Fibroblast of pulmonary artery (primary cell): ENCODE results near the gene STMN1.
A peak's percentile ranks its signal among the peaks of the same experiment; 100 is the strongest.

Experiments used
- DNase-seq: peaks from one replicate; pipeline ENCODE4 v3.0.0-alpha.2; 2010; ENCODE audit warnings: low read depth
- H3K4me3 ChIP-seq: replicated peaks from 2 replicates; pipeline ENCODE4 v1.5.1; 2011; ENCODE audit warnings: low read depth, mild to moderate bottlenecking, control low read depth, low read length, moderate library complexity
- TF ChIP-seq, protein P1 (sequence below): IDR thresholded peaks from 2 replicates; pipeline ENCODE4 v1.5.1; 2011; ENCODE audit warnings: mild to moderate bottlenecking, control low read depth, low read length, inconsistent platforms; ENCODE audit errors: missing control alignments

The STMN1 gene

DNA sequence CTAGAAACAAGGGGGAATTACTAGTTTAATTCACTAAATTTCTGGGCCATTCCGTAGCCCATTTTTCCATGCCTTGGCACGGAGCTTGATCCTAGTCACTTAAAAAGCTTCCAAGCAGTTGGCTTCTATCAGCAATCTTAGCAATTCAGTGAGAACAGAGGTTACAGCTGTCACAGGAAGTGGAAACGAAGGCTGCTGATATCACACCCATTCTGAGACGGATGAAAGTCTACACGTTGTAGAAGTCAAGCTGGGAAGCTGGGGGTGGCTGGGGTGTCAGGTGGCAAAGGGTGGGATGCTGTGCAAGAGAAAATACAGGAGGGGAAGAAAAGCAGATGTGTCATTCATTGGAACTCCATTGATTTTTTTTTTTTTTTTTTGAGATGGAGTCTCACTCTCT is 11.8 kb upstream of the STMN1 start:
- TF ChIP-seq, protein P1, sequence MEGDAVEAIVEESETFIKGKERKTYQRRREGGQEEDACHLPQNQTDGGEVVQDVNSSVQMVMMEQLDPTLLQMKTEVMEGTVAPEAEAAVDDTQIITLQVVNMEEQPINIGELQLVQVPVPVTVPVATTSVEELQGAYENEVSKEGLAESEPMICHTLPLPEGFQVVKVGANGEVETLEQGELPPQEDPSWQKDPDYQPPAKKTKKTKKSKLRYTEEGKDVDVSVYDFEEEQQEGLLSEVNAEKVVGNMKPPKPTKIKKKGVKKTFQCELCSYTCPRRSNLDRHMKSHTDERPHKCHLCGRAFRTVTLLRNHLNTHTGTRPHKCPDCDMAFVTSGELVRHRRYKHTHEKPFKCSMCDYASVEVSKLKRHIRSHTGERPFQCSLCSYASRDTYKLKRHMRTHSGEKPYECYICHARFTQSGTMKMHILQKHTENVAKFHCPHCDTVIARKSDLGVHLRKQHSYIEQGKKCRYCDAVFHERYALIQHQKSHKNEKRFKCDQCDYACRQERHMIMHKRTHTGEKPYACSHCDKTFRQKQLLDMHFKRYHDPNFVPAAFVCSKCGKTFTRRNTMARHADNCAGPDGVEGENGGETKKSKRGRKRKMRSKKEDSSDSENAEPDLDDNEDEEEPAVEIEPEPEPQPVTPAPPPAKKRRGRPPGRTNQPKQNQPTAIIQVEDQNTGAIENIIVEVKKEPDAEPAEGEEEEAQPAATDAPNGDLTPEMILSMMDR, result no peak
- DNase-seq, result peak; percentile 43
- no peak overlapping the region for H3K4me3 ChIP-seq

- TF ChIP-seq, protein P1, result no peak
- no peak for DNase-seq
Observed at GRCh38 chr1:25916460-25916859, 10.2 kb upstream of the STMN1 start.

GRCh38 chr1:25914074-25914995 is 8.1 kb upstream of the STMN1 start:
- no peak overlapping the region for H3K4me3 ChIP-seq
- TF ChIP-seq, protein P1, result no peak
- no peak for DNase-seq

More at GRCh38 chr1:25916460-25916859, 10.2 kb upstream of the STMN1 start:
- no peak overlapping the region for H3K4me3 ChIP-seq

DNA sequence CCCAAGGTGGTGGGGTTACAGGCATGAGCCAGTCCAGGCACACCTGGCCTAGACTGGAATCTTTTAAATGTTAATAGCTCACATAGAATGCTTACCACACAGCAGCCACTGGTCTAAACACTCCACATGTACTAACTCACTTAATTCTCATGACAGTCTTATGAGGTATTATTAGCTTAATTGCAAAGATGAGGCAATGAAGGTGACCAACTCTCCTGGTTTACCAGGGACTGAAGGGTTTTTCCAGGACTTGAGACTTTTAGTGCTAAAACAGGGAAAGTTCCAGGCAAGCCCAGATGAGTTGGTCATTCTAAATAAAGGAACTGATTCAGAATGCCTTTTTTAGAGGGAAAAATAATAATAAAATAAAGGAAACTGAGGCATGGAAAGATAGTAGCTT is 7.0 kb upstream of the STMN1 start:
- no peak overlapping the region for H3K4me3 ChIP-seq
- no peak for DNase-seq
- TF ChIP-seq, protein P1, result no peak

DNA sequence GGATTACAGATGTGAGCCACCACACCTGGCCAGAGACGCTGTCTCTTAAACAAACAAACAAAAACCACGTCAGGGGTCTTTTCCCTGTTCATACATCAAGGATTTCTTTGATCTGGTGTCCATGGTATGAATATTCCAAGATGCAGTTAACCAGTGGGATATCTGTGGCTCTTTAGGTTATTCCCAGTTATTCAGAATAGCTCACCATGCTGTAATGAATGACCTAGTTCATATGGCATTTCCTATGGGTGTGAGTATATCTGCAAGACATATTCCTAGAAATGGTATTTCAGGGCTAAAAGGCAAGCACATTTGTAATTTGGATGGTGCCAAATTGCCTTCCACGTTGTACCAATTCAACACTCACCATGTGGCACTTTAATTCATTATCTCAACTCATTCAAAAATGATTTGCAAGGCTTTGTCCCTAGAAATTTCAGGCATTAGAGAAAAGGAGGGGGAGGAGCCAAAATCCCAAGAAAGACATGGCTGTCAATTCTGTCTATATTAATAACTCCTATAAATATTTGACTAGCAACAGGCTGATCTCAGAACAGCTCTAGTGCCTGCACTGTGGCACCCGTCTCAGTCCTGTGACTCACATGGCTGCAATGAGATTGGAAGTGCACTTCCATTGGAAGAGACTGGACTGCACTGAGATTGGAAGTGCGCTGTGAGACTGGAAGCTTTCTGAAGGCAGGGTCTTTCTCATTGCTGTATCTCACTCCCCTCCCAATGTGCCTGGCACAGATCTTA is 6.0 kb upstream of the STMN1 start:
- no peak overlapping the region for H3K4me3 ChIP-seq
- DNase-seq, result peak; percentile 77
- TF ChIP-seq, protein P1, result no peak

DNA sequence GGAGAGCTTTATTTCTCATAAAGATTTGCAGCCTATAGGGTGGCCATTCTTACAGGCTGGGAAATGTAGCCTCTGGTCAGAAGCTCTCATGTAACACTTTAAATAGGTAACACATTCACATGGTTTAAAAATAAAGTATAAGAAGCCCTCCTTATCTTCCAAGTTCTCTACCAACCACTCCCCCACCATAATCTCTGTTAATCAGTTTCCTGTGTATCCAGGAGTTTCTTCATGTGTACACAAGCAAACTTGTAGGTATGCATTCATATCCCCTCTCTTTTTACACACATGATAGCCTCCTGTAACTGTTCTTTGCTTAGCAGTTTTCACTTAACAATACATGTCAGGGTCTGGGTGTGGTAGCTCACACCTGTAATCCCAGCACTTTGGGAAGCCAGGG is 4.9 kb upstream of the STMN1 start:
- no peak overlapping the region for H3K4me3 ChIP-seq
- TF ChIP-seq, protein P1, result no peak
- no peak for DNase-seq
